ENCODE results near the gene BACH2. TPM values are rescaled to one million over a fixed set of nuclear protein-coding genes. Genes with fewer than 3 reads are reported as not detected.
A peak's percentile ranks its signal among the peaks of the same experiment; 100 is the strongest.

Gene BACH2
- total and polyA plus RNA-seq, 2 of the 4 experiments (the other 2 are of a cell fraction), result 1.3 to 1.4 TPM

- Histone ChIP-seq H2BK120ac (ENCODE audit: low read depth, low read length) (peak overlapping the region; percentile 41; the same call in 1 of the 2 replicates), H3K4me3 (ENCODE audit: insufficient read depth, low read depth, low read length) (no peak overlapping the region), H3K9me3 (ENCODE audit: control insufficient read depth, insufficient read depth, low read length) (no peaks in the 10 kb centered on the region), H3K23ac (ENCODE audit: low read depth, low read length) (no peak overlapping the region), H2BK20ac (ENCODE audit: low read depth, low read length) (no peak overlapping the region), H2BK5ac (ENCODE audit: low read depth, low read length, poor library complexity, severe bottlenecking) (peak overlapping the region; percentile 54), H3K4me1 (ENCODE audit: control insufficient read depth, insufficient read depth, low read length) (peaks cover 22% of the 10 kb centered on the region), H4K20me1 (ENCODE audit: insufficient read depth, low read length) (no peaks in the 10 kb centered on the region), H3K4me2 (ENCODE audit: low read depth, low read length) (no peak overlapping the region), H3K18ac (ENCODE audit: low read depth, low read length) (peak overlapping the region; percentile 10; the same call in 1 of the 2 replicates), H4K5ac (ENCODE audit: low read depth, low read length) (no peak overlapping the region), H3K14ac (replicated peaks; ENCODE audit: low read depth, low read length) (no peak overlapping the region), H3K27ac (ENCODE audit: insufficient read depth, low read length) (peak overlapping the region; percentile 32; the same call in 1 of the 2 replicates), H4K8ac (ENCODE audit: low read depth in 2 of 2, low read length in 2 of 2) (peak overlapping the region in 1 of 2 experiments; percentile 7; a peak in 1 of 4 replicates), H2AK9ac (replicated peaks; ENCODE audit: low read depth, low read length, poor library complexity) (no peak overlapping the region), H4K91ac (ENCODE audit: insufficient read depth, low read depth, low read length) (no peak overlapping the region), H3K9me1 (ENCODE audit: insufficient read depth, low read length) (peaks cover 6% of the 10 kb centered on the region), H3K79me1 (ENCODE audit: low read depth in 1 of 2, low read length in 2 of 2) (no peaks in the 10 kb centered on the region; a peak in 1 of 4 replicates), H3K4ac (ENCODE audit: low read depth, low read length) (peak overlapping the region; percentile 33; the same call in 1 of the 2 replicates), H2BK15ac (ENCODE audit: low read depth, low read length) (0 out of 3 replicates have a peak overlapping the region, but pooled peaks have one; percentile 1), H3K56ac (ENCODE audit: extremely low read depth, insufficient read depth, low read length) (no peak overlapping the region), H3K9ac (ENCODE audit: low read depth, low read length) (no peak overlapping the region), H2AFZ (replicated peaks; ENCODE audit: low read length, poor library complexity) (peak overlapping the region; percentile 36), H3K36me3 (ENCODE audit: control insufficient read depth, insufficient read depth, low read length) (no peaks in the 10 kb centered on the region), H2AK5ac (ENCODE audit: low read depth, low read length) (peak overlapping the region; percentile 31; the same call in 1 of the 2 replicates), H3K27me3 (ENCODE audit: control insufficient read depth, insufficient read depth, low read length) (no peaks in the 10 kb centered on the region)
- ATAC-seq (ENCODE audit: low read depth), result peak; percentile 67
- no TSS peak for BruUV-seq (replicated peaks)
- POLR2A ChIA-PET (ENCODE audit: unreplicated experiment), result no interaction called here
- intact Hi-C loops (cut with micrococcal nuclease), result loop anchor here (5.0 kb wide), 1 partner anchor 108 kb away; no protein-coding TSS in a partner anchor
- dilution Hi-C loops (cut with HindIII; ENCODE audit: low sequenced_read_pairs, unreplicated experiment), result no loop called here
- in situ Hi-C loops (cut with MboI; ENCODE audit: low sequenced_read_pairs), result no loop called here
- CTCF ChIA-PET, result interaction anchor here (0.5 kb wide), 1 partner anchor 50 kb away, joined by 4 read pairs; no protein-coding TSS in a partner anchor
- WGBS, 2 experiments (ENCODE audit: extremely low coverage in 2 of 2, insufficient read length in 1 of 2), result 42% methylated on average over 2 of the region's 4 CpGs; no CpG with 5 or more reads in 1 of the 2 experiments
- DNase-seq, result peak; percentile 94
- TF ChIP-seq SMC3 (IDR thresholded peaks at IDR 0.05; ENCODE audit: low read depth, low read length), result 0 out of 2 replicates have a peak, but pooled peaks have one; percentile 6
- 0 out of 2 replicates have a peak, but pooled peaks have one; percentile 7 for TF ChIP-seq FOS (IDR thresholded peaks at IDR 0.05; ENCODE audit: low read depth, low read length)
- TF ChIP-seq CHD1 (IDR thresholded peaks at IDR 0.05; ENCODE audit: low read depth, low read length), result no peak
- peak; percentile 58 for TF ChIP-seq USF2 (IDR thresholded peaks at IDR 0.05; ENCODE audit: low read depth, low read length)
- TF ChIP-seq BHLHE40 (IDR thresholded peaks at IDR 0.05; ENCODE audit: low read depth, low read length), result peak; percentile 12; the same call in 1 of the 2 replicates
These were observed 306.9 kb downstream of the BACH2 start for GRCh38 chr6:89989742-89990141.
